CD4-positive, alpha-beta T cell treated with Interleukin-1 beta for 1 hour (primary cell): ENCODE measurements around the gene MGAT5B.

Experiments
- DNase-seq, 2 donors: peaks; one replicate each; pipeline ENCODE4 v3.0.0-alpha.2; 2020 to 2022

Gene MGAT5B

DNA sequence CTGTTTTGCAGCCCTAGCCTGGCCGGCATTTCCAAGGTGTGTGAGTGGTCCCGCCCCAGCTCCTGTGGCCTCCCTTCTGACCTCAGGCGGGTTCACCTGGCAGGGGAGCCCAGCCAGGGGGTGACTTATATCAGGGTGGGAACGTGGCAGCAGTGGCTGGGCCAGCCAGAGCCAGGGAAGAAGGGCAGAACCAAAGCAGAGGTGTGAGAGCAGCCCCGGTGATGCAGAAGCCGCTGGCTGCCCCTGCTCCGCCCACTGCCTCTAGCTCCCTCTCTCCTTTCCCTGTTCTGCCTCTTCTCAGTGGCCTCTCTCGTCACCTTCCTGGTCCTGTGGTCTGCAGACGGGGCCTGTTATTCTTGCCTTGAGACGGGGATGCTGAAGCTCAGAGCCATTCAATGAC is 12.1 kb downstream of the MGAT5B start:
- DNase-seq = no peak

DNA sequence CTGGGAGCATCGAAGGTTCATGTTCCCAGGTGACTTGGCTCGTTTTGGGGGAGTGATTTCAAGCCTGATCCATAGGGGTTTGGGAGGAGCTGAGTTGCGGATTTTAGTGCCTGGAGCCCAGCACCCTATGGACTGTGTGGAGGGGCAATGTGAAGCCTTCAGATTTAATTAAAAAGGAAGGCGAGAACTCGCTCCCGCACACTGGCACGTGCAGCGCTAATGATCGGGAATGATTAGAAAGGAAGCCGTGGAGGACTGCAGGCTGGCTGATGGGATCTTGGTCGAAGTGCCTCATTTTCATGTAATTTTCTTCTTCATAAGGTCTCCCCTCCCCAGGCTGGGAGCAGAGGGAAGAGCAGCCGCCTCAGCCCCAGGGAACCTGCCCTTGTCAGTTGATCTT is 12.8 kb downstream of the MGAT5B start:
- DNase-seq = no peak

GRCh38 chr17:76881408-76881807 is 13.2 kb downstream of the MGAT5B start:
- no peak for DNase-seq

DNA sequence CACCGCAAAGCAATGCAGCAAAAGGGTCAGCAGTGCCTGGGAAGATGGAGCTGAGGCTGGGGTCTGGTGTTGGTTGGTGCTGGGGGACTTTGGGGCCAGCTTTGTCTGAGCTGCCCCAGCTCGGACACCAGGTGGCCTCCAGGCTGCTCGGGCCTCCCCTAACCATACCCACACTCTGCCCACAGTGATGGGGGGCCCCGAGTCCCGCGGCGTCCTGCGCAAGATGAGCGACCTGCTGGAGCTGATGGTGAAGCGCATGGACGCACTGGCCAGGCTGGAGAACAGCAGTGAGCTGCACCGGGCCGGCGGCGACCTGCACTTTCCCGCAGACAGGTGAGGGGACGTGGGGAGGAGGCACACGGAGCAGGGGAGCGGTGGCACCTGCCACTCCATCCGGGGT is 13.8 kb downstream of the MGAT5B start:
- DNase-seq = no peak

GRCh38 chr17:76883744-76884525 is 15.7 kb downstream of the MGAT5B start:
- no peak for DNase-seq

GRCh38 chr17:76884995-76885893 is 17.0 kb downstream of the MGAT5B start:
- no peak for DNase-seq

DNA sequence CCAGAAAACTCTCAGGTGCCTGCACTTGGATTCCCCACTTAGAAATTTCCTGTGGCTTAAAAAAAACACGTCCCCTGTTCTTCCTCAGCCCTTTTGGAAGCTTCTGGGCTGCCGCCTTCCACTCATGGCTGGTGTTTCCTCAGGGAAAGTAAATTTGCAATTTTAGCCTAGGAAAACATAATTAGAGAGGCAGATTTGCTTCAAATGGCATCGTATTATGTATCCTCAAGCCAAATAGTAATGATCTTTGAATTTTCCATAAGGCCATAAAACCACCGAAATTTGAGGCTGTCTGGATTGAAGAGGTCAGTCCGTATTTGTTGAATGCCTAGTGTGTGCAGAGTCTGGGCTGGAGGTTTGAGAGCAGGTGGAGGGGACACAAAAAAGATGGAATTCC is 17.7 kb downstream of the MGAT5B start:
- DNase-seq = no peak

GRCh38 chr17:76886395-76886794 is 18.2 kb downstream of the MGAT5B start:
- DNase-seq = no peak

DNA sequence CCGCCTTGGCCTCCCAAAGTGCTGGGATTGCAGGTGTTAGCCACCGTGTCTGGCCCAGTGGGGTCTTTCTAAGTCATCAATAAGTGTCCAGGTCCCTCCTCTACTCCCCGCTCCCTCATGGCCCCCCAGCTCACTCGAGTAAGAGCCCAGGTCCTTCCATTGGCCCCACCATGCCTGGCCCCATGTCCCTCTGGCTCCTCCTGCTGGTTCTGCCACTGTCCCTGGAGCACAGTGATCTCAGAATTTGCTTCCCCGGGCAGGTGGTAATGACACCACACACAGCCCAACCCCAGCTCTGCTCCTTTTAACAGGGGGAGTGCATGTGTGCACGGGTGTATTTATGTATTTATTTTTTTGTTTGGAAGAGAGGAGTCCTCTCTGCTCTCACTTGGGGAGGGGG is 19.6 kb downstream of the MGAT5B start:
- DNase-seq = no peak

GRCh38 chr17:76888661-76889060 is 20.5 kb downstream of the MGAT5B start:
- no peak for DNase-seq

DNA sequence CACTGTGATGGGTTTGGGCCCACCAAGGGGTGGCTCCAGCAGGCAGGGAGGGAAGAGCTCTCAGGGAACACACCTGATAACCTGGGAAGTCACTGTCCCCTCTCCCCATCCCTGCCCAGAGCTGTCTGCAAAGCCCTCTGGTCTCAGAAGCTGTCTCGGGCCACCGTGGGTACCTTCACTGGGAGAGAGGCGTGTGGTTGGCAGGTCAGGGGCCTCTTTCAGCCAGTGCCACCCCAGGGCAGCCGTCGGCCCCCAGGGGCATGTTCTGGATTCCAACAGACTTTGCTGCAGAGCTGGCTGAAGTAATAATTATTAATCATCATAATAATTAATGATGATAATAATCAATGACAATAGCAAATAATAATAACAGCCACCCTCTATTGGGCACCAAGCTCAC is 21.1 kb downstream of the MGAT5B start:
- DNase-seq = no peak

DNA sequence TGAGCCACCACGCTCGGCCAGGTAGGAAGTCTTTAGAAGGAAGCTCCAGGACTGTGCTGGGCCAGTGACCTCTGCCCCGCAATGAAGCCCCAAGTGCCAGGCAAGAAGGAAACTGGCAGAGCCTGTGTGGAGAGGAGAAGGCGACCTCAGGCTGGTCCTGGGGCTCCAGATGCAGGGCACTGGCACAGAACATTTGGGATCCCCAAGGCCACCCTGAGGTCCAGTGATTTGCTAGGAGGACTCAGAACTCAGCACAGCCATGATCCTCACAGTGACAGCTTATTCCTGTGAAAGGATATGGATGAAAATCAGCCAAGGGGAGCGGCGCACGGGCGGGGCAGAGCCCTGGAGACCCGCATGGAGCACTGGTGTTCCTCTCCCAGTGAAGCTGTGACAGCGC is 24.1 kb downstream of the MGAT5B start:
- no peak for DNase-seq

DNA sequence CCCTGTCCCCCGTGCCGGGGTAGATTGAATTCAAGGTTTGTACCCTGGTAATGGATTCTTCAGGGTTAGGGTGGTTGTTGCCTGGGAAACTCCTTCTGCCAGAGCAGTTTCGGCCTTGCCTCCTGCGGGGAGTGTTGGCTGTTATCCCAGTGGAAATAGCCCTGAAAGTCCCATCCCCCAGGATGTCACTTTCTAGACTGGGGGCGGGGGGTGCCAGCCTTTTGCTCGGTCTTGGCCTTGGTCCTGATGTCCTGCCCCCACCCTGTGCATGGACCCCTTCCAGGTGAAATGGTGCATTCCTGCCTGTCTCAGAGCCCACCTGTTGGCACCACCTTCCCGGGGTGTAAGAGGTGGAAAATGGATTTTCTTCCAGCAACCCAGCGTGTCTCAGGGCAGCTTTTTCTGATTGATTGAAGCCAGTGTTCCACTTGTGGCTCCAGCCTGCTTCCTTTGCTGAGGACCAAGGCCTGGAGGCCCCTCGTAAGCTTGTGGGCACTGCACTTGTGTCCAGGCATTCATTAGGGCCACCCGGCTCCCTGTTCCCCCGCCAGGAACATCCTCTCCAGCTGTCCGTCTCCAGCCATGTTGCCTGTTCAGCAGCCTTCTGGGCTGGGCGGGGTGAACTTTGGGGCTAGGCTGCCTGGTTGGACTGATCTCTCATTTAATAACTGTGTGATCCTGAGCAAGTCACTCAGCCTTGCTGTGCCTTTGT is 25.6 kb downstream of the MGAT5B start:
- DNase-seq = no peak

- DNase-seq = no peak
Observed at GRCh38 chr17:76894842-76895241, 26.6 kb downstream of the MGAT5B start.

- DNase-seq = no peak
Observed at GRCh38 chr17:76897023-76897422, 28.8 kb downstream of the MGAT5B start.

GRCh38 chr17:76899414-76899813 is 31.2 kb downstream of the MGAT5B start:
- no peak for DNase-seq

GRCh38 chr17:76900723-76901122 is 32.5 kb downstream of the MGAT5B start:
- DNase-seq = no peak

- no peak for DNase-seq
Observed at GRCh38 chr17:76901542-76902197, 33.5 kb downstream of the MGAT5B start.

DNA sequence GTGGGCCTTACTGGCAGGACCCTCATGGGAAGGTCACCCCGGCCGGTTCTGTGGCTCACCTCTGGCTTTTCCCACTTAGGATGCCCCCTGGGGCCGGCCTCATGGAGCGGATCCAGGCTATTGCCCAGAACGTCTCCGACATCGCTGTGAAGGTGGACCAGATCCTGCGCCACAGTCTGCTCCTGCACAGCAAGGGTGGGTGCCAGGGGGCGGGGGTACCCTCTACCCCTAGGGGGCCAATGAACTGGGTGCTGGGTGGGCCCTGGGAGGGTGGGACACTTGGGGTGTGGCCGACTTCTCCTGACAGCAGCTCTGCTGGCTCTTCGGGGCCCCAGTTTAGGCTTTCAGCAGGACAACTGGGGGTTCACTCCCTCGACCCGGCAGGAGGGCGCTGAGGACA is 34.3 kb downstream of the MGAT5B start:
- no peak for DNase-seq

DNA sequence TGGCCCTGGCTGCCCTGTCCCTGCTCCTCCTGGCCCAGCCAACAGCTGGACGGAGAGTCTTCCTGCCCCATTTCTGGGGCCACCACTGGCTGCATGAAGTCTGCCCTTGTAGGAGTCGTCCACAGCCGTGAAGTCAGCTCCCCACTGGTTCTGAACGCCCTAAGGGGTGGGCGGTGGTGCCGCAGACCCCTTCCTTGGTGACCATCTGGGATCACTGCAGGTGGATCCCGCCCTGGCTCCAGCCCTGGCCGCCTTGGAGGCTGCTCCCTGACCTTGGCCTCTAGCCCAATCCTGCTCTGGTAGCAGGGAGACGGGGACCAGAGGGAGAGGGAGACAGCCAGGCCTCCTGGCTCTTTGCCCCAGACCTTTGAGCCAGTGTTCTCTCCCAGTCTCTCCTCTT is 35.4 kb downstream of the MGAT5B start:
- DNase-seq = no peak

DNA sequence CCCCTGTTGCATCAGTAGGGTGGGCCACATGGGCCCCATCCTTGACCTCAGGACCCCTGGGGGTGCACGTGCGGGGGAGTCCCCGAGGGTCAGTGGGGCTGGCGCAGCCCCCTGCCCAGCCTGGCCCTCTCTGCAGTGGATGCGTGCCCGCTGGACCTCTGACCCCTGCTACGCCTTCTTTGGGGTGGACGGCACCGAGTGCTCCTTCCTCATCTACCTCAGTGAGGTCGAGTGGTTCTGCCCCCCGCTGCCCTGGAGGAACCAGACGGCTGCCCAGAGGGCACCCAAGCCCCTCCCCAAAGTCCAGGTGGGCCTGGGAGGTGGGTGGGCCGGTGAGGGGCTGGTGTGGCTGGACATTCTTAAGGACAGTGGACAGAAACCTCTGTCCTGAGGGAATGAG is 35.9 kb downstream of the MGAT5B start:
- no peak for DNase-seq

DNA sequence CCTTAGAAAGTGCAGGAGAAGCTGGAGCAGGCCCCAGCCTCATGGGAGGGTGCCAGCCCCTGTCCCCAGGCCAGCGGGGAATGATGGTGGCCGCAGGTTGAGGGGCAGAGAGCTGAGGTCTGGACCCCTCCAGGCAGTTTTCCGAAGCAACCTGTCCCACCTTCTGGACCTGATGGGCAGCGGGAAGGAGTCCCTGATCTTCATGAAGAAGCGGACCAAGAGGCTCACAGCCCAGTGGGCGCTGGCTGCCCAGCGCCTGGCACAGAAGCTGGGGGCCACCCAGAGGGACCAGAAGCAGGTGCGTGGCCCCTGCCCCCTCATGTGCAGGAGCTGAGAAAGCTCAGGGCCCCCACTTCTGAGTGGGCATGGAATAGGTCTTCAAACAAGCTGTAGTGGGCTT is 36.8 kb downstream of the MGAT5B start:
- no peak for DNase-seq

DNA sequence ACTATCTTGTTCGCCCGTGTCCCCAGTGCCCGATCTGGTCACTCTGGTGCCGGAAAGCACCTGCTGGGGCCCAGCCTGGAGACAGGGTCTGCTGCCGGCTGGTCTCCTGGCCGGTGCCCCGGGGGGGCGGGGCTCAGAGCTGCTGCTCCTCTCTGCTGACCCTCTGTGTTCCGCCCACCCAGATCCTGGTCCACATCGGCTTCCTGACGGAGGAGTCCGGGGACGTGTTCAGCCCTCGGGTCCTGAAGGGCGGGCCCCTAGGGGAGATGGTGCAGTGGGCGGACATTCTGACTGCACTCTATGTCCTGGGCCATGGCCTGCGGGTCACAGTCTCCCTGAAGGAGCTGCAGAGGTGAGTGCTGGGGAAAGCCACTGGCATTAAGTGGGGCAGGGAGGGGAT is 37.6 kb downstream of the MGAT5B start:
- no peak for DNase-seq
